HG02938 (cell line): ENCODE measurements around the gene SLC25A11.

Experiments
- ATAC-seq: cut with Tn5 transposase; IDR thresholded peaks from one replicate; pipeline ENCODE4 v1.9.1; 2021; ENCODE audit warnings: mild to moderate bottlenecking, moderate library complexity; ENCODE audit not compliant: unreplicated experiment

SLC25A11 gene

GRCh38 chr17:4966844-4967538, 27.1 kb upstream of the SLC25A11 start:
- ATAC-seq: peak; percentile 79

- ATAC-seq: no peak
Measured at GRCh38 chr17:4965311-4965986, 25.6 kb upstream of the SLC25A11 start.

GRCh38 chr17:4960279-4960922, 20.6 kb upstream of the SLC25A11 start:
- no peak for ATAC-seq

GRCh38 chr17:4959261-4959965, 19.6 kb upstream of the SLC25A11 start:
- no peak for ATAC-seq

- no peak for ATAC-seq
Measured at GRCh38 chr17:4958102-4958501, 18.3 kb upstream of the SLC25A11 start.

- no peak for ATAC-seq
Measured at GRCh38 chr17:4956493-4957061, 16.7 kb upstream of the SLC25A11 start.

GRCh38 chr17:4955091-4955490, 15.2 kb upstream of the SLC25A11 start:
- no peak for ATAC-seq

GRCh38 chr17:4953451-4953961, 13.7 kb upstream of the SLC25A11 start:
- ATAC-seq: no peak

GRCh38 chr17:4951486-4951885, 11.6 kb upstream of the SLC25A11 start:
- ATAC-seq: no peak

- no peak for ATAC-seq
Measured at GRCh38 chr17:4950746-4951204, 10.9 kb upstream of the SLC25A11 start, which contains the start of gene ENO3. Gene ENO3, plus strand, starts transcription at chr17:4951119. Its CDS starts 711 bp downstream, at chr17:4951830.

GRCh38 chr17:4950075-4950745, 10.4 kb upstream of the SLC25A11 start:
- ATAC-seq: peak; percentile 3

GRCh38 chr17:4949321-4950074, 9.7 kb upstream of the SLC25A11 start:
- ATAC-seq: peak; percentile 9

GRCh38 chr17:4948931-4949320, 9.1 kb upstream of the SLC25A11 start:
- peak; percentile 18 for ATAC-seq

GRCh38 chr17:4948166-4948930, 8.5 kb upstream of the SLC25A11 start, which contains the start of gene PFN1:
Gene PFN1, minus strand, starts transcription at chr17:4948530. Its CDS starts 136 bp downstream, at chr17:4948394.
- ATAC-seq: peak; percentile 24

- no peak for ATAC-seq
Measured at GRCh38 chr17:4947411-4948165, 7.7 kb upstream of the SLC25A11 start.

- no peak for ATAC-seq
Measured at GRCh38 chr17:4947010-4947410, 7.2 kb upstream of the SLC25A11 start.

- no peak for ATAC-seq
Measured at GRCh38 chr17:4946312-4946976, 6.6 kb upstream of the SLC25A11 start.
